Measurements from ENCODE around the gene FASLG.

FASLG gene

DNA sequence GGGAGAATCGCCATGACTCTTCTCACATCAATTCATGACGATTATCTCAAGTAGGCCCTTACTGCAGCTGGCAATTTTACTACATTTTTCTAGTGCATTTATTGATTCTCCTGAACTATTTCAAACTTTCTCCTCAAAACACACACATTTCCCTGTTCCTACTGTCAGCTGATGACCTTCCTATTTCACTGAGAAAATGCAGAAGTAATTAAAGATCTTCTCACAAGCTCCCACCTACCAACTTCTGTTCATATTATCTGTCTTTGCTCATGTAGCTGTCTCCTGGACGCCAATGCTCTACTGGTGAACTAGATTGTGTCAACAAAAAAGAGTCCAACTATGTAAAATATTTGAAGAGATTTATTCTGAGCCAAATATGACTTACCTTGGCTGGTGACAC is 36.4 kb upstream of the FASLG start:
- TF ChIP-seq, protein P1, sequence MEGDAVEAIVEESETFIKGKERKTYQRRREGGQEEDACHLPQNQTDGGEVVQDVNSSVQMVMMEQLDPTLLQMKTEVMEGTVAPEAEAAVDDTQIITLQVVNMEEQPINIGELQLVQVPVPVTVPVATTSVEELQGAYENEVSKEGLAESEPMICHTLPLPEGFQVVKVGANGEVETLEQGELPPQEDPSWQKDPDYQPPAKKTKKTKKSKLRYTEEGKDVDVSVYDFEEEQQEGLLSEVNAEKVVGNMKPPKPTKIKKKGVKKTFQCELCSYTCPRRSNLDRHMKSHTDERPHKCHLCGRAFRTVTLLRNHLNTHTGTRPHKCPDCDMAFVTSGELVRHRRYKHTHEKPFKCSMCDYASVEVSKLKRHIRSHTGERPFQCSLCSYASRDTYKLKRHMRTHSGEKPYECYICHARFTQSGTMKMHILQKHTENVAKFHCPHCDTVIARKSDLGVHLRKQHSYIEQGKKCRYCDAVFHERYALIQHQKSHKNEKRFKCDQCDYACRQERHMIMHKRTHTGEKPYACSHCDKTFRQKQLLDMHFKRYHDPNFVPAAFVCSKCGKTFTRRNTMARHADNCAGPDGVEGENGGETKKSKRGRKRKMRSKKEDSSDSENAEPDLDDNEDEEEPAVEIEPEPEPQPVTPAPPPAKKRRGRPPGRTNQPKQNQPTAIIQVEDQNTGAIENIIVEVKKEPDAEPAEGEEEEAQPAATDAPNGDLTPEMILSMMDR (IDR thresholded peaks at IDR 0.05; ENCODE audit: low read depth, low read length, missing control alignments) = no peak
- no peak overlapping the region for H3K4me3 ChIP-seq (replicated peaks; ENCODE audit: low read depth, low read length)
- DNase-seq (ENCODE audit: extremely low read depth, low read depth) = no peak

DNA sequence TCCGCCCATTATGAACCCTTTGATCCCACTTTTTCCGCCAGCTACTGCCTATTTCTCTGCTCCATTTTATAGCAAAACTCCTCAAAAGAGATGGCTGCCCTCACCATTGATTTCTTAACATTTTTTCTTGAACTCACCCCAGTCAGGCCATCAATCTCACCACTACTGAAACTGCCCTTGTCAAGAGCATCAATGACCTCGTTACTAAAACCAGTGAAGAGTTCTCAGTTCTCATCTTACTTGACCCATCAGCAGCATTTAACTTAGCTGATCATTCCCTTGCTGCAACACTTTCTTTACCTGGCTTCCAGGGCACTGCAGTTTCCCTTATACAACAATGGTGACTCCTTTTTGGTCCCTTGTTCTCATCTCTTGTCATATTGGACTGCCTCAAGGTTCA is 35.2 kb upstream of the FASLG start:
- DNase-seq (ENCODE audit: extremely low read depth, low read depth) = no peak
- H3K4me3 ChIP-seq (replicated peaks; ENCODE audit: low read depth, low read length) = no peak overlapping the region
- TF ChIP-seq, protein P1 (IDR thresholded peaks at IDR 0.05; ENCODE audit: low read depth, low read length, missing control alignments) = no peak

DNA sequence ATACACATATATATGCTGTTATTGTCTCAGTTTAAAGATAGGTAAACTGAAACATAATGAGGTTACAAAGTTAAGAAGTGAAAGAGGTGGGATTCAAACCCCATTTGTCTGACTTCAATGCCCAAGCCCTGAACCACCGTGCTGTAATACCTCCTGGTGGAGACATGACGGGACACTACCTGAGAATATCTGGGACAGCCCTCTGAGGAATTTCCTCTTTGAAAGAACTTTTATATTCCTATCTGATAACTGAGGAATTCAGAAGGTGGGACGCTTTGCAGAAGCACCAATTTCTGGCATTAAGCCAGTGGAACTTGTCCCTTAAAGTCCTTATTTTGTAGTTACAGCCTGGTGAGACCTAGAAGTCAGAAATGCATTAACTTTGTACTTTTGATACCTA is 32.1 kb upstream of the FASLG start:
- no peak for DNase-seq (ENCODE audit: extremely low read depth, low read depth)
- H3K4me3 ChIP-seq (replicated peaks; ENCODE audit: low read depth, low read length) = no peak overlapping the region
- TF ChIP-seq, protein P1 (IDR thresholded peaks at IDR 0.05; ENCODE audit: low read depth, low read length, missing control alignments) = no peak

DNA sequence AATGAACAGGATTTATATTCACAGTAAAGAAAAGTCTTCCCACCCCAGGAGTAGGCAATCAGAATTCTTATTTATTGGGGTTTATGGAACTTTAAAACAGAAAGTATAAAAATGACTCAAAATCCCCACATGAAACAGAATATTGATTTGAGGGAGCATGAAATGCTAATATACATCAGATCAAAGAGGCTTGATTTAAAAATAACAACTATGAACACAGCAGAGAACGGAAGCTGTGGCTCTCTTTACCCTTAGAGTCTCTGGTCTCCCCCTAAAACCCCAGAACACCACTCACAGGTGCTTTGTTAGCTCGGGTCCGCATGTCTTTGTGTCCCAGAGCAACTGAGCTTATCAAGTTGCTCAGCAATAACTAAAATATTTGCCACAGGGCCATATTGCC is 31.2 kb upstream of the FASLG start:
- no peak for DNase-seq (ENCODE audit: extremely low read depth, low read depth)
- no peak overlapping the region for H3K4me3 ChIP-seq (replicated peaks; ENCODE audit: low read depth, low read length)
- TF ChIP-seq, protein P1 (IDR thresholded peaks at IDR 0.05; ENCODE audit: low read depth, low read length, missing control alignments) = no peak

DNA sequence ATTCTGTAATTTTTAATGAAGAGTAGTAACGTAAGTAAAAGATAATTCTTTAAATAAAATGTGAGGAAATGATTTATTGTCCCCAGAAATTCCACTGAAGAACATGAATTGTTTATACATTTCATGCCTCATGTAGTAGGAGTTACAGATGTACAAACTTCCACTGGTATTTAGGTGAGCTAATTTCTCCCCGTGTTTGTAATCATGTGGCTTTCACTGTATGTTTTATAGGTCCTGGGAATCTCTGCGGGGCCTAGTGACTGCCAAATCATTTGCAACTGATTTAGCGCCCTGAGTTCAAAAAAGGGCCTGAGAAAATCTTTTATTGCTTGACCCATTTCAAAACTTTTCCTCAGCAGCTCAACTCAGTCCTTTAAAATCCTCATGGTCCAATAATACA is 30.5 kb upstream of the FASLG start:
- H3K4me3 ChIP-seq (replicated peaks; ENCODE audit: low read depth, low read length) = no peak overlapping the region
- DNase-seq (ENCODE audit: extremely low read depth, low read depth) = no peak
- TF ChIP-seq, protein P1 (IDR thresholded peaks at IDR 0.05; ENCODE audit: low read depth, low read length, missing control alignments) = no peak

DNA sequence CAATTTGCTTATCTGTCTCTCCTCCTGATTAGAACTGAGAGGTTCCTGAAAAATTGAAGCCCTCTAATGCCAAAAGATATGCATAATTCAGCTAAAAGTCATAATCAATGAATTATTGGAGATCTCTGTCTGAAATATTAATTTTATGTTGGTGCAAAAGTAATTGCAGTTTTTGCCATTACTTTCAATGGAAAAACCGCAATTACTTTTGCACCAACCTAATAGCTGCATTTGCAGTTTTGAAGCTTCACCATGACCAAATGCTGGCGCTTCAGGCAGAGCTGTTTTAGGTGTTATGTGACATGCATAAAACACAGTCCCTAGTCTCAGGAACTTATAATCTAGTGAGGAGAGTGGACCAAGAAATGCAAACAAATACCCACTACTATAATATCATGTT is 29.7 kb upstream of the FASLG start:
- H3K4me3 ChIP-seq (replicated peaks; ENCODE audit: low read depth, low read length) = no peak overlapping the region
- no peak for DNase-seq (ENCODE audit: extremely low read depth, low read depth)
- TF ChIP-seq, protein P1 (IDR thresholded peaks at IDR 0.05; ENCODE audit: low read depth, low read length, missing control alignments) = no peak

DNA sequence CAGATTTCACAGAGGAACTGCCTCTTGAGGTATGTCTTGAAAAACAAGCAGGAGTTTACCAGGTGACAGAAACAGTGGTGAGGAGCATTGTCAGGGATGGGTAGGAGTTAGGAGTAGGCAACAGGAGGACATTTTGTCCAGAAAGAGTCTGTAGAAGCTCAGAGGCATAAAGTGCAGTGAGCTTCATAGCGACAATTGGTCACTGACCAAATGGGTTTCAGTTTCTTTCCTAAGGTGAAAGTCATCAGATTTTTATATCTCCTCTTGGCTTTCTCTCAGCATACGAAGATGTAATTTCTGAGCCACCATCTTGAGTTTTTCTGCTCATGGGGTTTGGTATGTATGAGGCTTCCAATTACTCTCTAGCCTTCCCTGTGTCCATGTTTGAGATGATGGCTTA is 29.3 kb upstream of the FASLG start:
- no peak for DNase-seq (ENCODE audit: extremely low read depth, low read depth)
- TF ChIP-seq, protein P1 (IDR thresholded peaks at IDR 0.05; ENCODE audit: low read depth, low read length, missing control alignments) = no peak
- H3K4me3 ChIP-seq (replicated peaks; ENCODE audit: low read depth, low read length) = no peak overlapping the region

Measured in HFF-Myc (cell line).